HUES6 (cell line): ENCODE data around the gene SPOP.
A peak's percentile ranks its signal among the peaks of the same experiment; 100 is the strongest.
"Not testable (repeated sequence)": the region's sequence is repeated elsewhere in the genome, so short reads cannot be mapped to it uniquely, and the experiment has no call there.

Experiments
- H3K27ac ChIP-seq: 2 replicates; pipeline ENCODE4 v1.7.0; 2013; ENCODE audit warnings: low read depth, mild to moderate bottlenecking, low read length, inconsistent platforms
- H3K27me3 ChIP-seq: 2 replicates; pipeline ENCODE4 v1.6.1; 2013; ENCODE audit warnings: low read length; ENCODE audit not compliant: control insufficient read depth, insufficient read depth
- H3K36me3 ChIP-seq: 2 replicates; pipeline ENCODE4 v1.6.1; 2013; ENCODE audit warnings: low read length; ENCODE audit not compliant: control insufficient read depth, insufficient read depth
- H3K4me1 ChIP-seq: 2 replicates; pipeline ENCODE4 v1.6.1; 2013; ENCODE audit warnings: low read length; ENCODE audit not compliant: control insufficient read depth, insufficient read depth
- H3K4me3 ChIP-seq: 2 replicates; pipeline ENCODE4 v1.5.1; 2013; ENCODE audit warnings: low read depth, low read length
- H3K9ac ChIP-seq: one replicate; pipeline ENCODE4 v1.6.1; 2013; ENCODE audit warnings: mild to moderate bottlenecking, low read length
- H3K9me3 ChIP-seq: 2 replicates; pipeline ENCODE4 v1.6.1; 2013; ENCODE audit warnings: low read depth, low read length; ENCODE audit not compliant: control insufficient read depth, insufficient read depth

Gene SPOP

DNA sequence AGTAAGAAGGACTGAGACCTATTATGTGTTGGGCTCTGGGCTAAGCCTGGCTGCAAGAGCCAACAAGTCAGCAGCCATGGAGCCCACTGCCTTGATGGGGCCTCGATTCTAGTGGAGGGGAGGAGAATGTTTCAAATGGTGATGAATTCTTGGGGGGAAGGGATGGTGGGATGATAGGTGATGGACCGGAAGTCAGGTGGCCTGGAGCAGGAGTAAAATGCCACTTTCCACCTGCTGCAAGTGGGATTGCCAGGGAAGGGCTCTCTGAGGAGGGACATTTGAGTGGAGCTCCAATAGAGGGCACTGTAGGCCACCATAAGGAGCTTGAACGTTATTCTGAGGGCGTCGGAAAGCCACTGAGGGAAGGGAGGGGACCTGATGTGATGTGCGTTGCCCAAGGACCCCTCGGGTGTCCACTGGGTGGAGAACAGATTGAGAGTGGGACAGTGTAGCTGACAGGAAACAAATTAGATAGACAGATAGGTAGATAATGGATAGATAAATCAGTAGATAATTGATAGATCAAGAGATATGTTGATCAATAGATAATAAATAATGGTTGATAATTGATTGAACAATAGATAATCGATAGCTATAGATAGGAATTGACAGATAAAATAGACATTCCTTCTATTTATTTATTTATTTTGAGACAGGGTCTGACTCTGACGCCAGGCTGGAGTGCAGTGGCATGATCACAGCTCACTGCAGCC, 120.4 kb downstream of the SPOP start:
- no peaks in the 10 kb centered on the region for H3K9me3 ChIP-seq
- H3K36me3 ChIP-seq: no peaks in the 10 kb centered on the region
- H3K27ac ChIP-seq: no peak overlapping the region
- peaks cover 4% of the 10 kb centered on the region for H3K4me1 ChIP-seq
- peaks cover 13% of the 10 kb centered on the region for H3K27me3 ChIP-seq
- no peak overlapping the region for H3K4me3 ChIP-seq
- H3K9ac ChIP-seq: no peak overlapping the region

DNA sequence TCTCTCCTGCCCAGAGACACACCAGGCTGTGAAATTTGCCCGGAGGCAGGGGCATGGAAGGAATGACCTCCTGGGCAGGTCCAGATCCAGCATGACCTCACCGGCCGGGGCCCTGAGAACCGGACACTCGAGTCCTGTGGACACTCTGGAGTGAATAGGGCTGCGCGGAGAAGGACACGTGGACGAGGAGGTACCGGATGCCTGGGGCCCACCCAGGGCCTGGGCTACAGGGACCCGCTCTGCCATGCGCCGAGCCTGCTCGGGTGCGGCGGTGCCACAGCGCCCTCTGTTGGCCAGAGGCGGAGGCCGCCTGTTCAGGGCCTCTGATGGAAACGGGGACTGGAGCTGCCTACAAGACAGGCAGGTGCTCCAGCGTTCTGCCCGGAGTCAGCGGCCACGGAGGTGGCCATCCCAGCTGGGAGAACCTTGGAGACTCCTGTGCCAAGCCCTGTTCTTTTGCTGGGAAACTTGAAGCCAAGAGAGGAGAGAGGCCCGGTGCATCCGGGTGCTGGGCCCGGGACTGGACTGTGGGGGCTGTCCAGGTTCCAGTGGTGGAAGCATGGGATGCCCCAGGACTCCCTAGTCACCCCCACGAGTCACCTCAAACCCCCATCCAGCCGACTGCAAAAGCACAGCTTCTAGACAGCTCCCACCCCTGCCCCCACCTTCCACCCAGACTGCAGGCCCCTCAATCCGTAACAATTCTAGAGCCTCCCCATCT, 121.5 kb downstream of the SPOP start:
- Histone ChIP-seq H3K27me3 (peaks cover 13% of the 10 kb centered on the region), H3K4me3 (peak overlapping the region; percentile 37; the same call in 1 of the 2 replicates), H3K4me1 (peaks cover 4% of the 10 kb centered on the region), H3K36me3 (no peaks in the 10 kb centered on the region), H3K9me3 (no peaks in the 10 kb centered on the region), H3K27ac (no peak overlapping the region), H3K9ac (no peak overlapping the region)

DNA sequence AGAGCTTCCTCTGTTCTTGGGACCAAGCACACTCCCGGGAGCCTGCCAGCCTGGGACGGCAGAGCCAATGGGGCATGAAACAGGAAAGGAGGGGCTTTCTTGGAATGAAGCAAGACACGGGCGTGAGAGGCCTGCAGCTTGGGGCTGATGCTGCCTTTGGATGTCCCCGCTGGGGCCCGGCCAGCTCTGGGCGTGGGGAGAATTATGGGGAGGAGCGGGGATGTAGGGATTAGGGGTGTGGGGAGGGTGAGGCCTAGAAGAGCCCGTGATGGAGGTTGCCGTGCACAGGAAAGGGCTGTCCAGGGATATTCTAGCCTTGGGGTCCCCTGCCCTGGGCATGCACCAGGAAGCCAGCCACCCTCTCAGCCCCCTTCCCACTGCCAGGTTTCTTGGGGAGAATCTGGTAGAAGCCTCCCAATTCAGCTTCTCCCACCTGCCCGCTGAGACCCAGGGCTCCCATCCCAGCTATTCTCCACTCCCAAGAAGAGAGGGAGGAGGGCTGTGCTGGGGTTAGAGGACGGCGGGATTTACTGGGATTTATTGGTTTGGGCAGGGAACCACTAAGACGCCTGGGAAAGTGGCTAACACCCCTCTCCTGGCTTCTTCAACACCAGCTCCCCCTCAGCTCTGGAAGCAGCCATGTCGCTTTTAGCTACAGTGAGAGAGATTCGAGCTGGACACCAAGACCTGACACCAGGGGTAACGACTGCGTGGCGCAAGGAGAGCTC, 122.2 kb downstream of the SPOP start:
- Histone ChIP-seq H3K36me3 (no peaks in the 10 kb centered on the region), H3K9me3 (no peaks in the 10 kb centered on the region), H3K9ac (no peak overlapping the region), H3K27ac (no peak overlapping the region), H3K4me1 (peaks cover 4% of the 10 kb centered on the region), H3K27me3 (peaks cover 13% of the 10 kb centered on the region), H3K4me3 (peak overlapping the region; percentile 37; the same call in 1 of the 2 replicates)

DNA sequence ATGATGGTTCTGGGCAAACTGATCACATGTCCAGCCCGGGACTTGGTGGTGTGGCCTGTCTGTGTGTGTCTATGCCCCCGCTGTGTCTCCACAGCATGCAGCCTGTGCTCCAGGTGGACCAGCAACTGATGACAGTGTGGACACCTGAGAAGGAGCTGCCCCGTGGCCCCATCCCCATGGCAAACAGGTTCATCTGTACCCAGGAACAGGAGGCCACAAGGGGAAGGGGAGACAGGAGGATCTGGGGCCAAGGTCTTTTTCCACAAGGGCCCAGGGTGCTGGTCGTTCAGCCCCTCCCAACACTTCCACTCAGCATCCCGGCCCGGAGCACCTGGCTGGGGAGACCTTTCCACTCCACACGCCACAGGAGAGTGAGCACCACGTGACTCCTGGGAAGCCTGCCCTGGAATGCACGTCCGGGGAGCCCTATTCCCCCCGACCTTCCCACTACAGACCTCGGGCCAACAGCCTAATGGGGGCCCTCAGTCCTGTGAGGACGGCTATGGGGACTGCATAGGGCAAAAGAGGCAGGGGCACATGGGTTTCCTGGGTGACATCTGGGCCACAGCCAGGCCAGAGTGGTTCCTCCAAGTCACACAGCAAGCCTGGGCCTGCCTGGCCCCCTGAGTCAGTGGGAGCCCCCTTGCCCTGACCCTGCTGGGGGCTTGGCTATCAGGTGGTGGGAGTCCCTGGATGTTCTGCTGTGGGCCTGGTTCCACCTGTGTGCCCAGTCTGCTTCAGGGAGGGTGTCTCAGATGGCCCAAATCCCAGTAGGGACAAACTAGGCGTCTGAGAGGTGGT, 123.0 kb downstream of the SPOP start:
- Histone ChIP-seq H3K4me1 (peaks cover 4% of the 10 kb centered on the region), H3K9me3 (no peaks in the 10 kb centered on the region), H3K4me3 (no peak overlapping the region), H3K27me3 (peaks cover 13% of the 10 kb centered on the region), H3K9ac (no peak overlapping the region), H3K36me3 (no peaks in the 10 kb centered on the region), H3K27ac (no peak overlapping the region)

DNA sequence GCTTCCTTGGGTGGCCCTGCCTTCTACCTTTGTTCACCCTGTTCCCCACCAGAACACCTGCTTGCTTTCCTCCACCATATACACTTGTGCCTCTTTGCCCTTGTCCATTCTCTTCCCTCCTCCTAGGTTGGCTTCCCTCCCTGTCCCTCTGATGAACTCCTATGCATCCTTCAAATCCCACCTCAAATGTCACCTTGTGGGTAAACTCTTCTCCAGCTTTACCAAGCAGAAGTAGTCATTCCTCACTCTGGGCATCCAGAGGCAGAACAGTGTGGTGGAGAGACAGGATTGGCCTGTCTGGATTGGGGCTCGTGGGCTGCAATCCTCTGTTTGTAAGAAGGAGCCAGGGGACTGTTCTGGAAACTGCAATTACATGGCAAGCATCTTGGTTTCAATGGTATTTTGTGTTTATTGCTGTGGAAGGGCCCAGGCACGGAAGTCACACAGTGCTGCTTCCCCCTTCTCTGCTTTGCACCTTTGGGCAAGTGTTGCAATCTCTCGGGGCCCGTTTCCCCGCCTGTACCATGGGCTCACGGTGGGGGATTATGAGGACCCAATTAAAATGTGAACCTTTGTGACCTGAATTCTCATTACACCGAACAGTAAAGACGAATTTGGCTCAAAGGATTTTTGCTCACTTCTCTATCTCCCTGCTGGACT, 124.1 kb downstream of the SPOP start:
- Histone ChIP-seq H3K9me3 (no peaks in the 10 kb centered on the region), H3K9ac (no peak overlapping the region), H3K27ac (no peak overlapping the region), H3K36me3 (no peaks in the 10 kb centered on the region), H3K4me1 (peaks cover 4% of the 10 kb centered on the region), H3K27me3 (peaks cover 9% of the 10 kb centered on the region), H3K4me3 (no peak overlapping the region)

DNA sequence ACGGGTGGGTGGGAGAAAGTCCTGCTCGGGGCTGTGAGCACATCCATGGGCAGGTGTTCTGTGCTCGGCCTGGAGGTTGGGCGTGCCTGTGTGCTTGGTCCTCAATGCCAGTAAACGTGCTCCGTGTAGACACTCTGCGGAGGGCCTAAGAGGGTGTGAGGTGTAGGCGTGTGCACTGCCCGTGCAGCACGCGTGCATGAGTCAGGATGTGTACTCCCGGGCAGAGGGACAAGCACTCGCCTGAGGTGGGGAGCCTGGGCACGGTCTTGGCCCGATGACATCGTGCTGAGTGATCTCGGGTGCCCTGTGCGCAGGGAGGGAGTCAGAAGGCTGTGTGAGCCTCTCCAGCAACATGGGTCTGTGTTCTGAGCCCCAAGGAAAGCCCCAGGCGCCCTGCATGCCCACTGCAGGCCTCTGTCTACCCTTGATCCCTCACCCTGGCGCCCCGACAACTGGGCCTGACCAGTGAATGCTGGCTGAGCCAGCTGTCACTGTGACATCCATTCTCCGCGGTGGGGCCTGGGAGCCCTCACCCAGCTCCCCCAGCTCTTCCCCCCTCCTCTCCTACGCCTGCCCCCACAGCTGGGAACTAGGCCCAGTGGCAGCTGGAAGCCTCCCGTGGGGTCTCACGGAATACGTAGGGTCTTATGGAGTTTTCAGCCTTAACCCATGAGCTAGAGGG, 125.7 kb downstream of the SPOP start:
- H3K36me3 ChIP-seq: no peaks in the 10 kb centered on the region

DNA sequence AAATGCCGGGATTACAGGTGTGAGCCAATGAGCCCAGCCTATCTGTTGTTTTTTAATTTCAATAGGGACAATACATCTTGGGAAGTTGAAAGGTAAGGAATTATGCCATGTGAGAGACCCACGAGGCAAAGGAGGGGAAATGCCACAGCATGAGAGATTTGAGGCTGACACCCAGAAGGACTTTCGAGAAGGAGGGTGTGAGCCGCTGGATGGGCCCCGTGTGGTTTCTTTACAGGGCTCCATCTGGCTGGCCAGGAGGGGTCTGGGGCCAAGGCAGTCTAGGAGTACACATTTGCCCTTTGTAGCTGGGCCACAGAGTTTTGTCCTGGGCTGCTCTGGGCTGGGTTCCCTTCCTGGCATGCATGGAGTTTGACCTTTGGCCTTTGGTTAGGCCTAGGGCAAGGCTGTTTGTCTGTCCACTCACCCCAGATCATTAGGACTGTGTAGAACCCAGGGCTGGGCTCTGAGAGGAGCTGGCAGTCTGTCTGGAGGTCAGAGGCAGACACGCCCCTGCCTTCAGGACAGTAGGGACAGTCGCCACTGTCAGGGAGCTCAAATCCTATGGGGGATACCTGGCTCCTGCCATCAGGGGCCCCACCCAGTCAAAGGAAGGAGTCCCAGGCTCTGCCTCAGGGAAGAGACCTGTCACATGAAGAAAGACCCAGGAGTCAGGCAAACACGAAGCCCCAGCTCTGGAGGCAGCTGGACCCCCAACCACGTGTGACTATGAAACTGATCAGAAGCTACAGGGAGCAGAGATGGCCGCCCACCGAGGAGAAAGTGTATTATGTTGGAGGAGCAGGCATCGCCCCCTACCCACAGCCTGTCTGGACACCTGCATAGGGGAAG, 126.5 kb downstream of the SPOP start:
- H3K9me3 ChIP-seq: no peaks in the 10 kb centered on the region
- peaks cover 9% of the 10 kb centered on the region for H3K27me3 ChIP-seq
- no peak overlapping the region for H3K4me3 ChIP-seq
- no peaks in the 10 kb centered on the region for H3K36me3 ChIP-seq
- no peak overlapping the region for H3K9ac ChIP-seq
- peaks cover 14% of the 10 kb centered on the region for H3K4me1 ChIP-seq
- H3K27ac ChIP-seq: no peak overlapping the region

More for the DNA sequence above, 125.7 kb downstream of the SPOP start:
- peaks cover 10% of the 10 kb centered on the region for H3K4me1 ChIP-seq
- H3K4me3 ChIP-seq: no peak overlapping the region
- H3K9me3 ChIP-seq: no peaks in the 10 kb centered on the region
- no peak overlapping the region for H3K27ac ChIP-seq
- peaks cover 9% of the 10 kb centered on the region for H3K27me3 ChIP-seq
- no peak overlapping the region for H3K9ac ChIP-seq

DNA sequence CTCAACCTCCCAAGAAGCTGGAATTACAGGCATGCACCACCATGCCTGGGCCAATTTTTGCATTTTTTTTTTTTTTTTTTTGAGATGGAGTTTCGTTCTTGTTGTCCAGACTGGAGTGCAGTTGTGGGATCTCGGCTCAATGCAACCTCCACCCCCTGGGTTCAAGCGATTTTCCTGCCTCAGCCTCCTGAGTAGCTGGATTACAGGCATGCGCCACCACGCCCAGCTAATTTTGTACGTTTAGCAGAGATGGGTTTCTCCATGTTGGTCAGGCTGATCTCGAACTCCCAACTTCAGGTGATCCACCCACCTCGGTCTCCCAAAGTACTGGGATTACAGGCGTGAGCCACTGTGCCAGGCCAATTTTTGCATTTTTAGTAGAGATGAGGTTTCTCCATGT, 127.1 kb downstream of the SPOP start:
- H3K27ac ChIP-seq, H3K36me3 ChIP-seq, H3K9me3 ChIP-seq, H3K9ac ChIP-seq, H3K27me3 ChIP-seq, H3K4me3 ChIP-seq: not testable (repeated sequence)
- H3K4me1 ChIP-seq: peaks cover 13% of the 10 kb centered on the region

DNA sequence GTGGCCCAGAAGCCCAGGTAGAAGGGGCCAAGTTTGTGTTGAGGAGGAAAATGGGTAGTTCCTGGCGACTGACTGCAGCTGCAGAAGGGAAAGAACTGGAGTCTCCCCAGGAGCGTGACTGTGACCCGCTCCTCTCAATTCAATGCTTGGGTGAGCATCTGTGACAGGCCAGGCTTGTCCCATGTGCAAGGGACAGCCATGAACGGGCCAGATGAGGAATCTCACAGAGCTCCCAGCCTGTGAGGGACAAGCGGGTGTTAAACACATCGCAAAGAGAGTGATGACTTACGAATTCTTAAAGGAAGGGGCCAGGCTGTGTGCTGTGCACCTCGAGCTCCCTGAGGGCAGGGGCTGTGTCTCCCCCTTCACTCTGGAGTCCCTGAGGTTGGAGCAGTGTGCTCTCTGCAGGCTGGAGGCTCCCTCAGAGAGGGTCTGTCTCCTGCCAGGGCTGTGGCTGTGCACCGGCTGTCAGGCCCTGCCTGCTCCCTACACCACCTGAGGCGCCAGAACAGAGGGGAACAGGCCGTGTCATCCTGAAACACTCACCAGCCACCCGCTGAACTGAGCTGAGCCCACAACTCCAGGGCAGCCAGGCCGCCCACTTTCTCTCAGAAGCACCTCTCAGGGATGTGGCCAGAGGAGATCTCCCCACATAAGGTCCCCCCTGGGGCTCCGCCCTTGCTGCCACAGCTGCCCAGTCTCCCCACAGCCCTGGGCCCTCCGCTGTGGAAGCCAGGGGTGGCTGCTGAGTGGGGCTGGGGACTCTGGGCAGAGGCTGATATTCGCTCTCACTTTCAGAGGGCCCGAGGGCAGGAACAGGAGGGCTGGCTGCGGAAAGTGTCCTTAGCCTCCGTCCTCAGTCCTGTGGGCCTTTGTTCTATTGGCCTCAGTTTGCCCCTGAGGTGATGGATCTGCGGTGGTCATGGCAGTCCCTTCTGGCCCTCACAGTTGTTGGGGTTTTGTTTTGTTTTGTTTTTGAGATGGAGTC, 127.9 kb downstream of the SPOP start:
- H3K9me3 ChIP-seq: no peaks in the 10 kb centered on the region
- H3K27me3 ChIP-seq: no peaks in the 10 kb centered on the region
- H3K36me3 ChIP-seq: no peaks in the 10 kb centered on the region
- no peak overlapping the region for H3K27ac ChIP-seq
- H3K4me1 ChIP-seq: peaks cover 20% of the 10 kb centered on the region
- H3K4me3 ChIP-seq: no peak overlapping the region
- no peak overlapping the region for H3K9ac ChIP-seq
